ENCODE results near the gene ADAMTS17.

Gene ADAMTS17

DNA sequence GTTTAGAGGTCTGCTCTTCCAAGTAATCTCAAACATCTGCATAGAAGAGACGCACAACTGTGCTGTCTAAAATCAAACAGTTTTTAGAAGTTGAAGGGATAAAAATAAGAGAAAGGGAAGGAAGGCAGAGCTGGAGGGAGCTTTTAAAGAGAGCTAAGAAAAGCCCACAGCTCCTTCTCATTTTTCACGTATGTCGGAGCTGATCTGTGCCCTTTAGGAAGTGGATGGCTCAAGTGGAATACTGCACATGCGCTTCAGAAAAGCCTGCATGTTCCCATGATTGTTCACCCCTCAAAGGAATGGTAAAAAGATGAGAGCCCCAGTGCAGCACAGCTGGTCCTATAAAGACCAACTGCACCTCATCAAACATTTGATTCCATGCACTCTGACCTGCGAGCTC lies 207.2 kb downstream of the ADAMTS17 start:
- DNase-seq (ENCODE audit: low read depth in 1 of 2, low spot score in 1 of 2) = no peak

DNA sequence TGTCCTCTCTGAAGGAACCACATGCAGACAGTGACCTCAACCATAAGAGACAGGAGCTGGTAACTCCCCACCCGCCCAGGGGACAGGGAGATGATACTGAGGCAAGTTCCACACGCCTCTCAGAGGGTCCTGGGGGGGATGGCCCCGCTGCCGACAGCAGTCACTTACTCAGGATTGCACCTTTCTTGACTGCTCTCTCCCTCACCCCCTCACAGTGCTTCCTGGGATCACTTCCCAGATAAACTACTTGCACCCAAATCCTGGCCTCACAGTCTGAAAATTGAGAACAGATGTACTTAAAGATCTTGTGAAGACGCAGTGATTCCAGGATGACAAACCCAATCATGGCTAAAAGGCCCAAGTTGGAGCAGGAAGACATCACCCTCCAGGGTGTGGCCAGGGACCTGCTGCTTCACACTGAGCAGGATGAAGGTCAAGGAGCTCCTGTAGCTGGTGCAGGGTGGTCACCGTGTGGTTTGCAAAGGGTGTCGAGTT lies 207.6 kb downstream of the ADAMTS17 start:
- no peak for DNase-seq (ENCODE audit: low read depth in 1 of 2, low spot score in 1 of 2)

DNA sequence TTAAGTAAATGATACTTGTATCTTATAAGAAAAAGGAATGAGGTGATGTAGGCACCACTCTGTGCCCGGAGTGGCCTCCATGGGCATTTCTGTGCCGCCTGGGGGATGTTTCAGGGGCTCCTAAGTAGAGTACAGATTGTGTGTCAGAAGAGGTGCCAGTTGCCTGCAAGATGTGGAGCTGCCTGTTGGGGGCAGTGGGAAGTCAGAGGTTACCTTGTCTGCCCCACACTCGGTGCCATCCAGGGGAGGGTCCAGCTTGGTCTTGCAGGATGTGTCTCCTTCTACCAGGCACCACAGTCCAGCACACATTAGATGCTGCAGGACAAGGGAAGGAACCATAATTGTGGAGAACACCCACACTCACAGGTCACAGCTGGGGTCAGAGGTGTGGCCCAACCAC lies 208.8 kb downstream of the ADAMTS17 start:
- DNase-seq (ENCODE audit: low read depth in 1 of 2, low spot score in 1 of 2) = no peak

DNA sequence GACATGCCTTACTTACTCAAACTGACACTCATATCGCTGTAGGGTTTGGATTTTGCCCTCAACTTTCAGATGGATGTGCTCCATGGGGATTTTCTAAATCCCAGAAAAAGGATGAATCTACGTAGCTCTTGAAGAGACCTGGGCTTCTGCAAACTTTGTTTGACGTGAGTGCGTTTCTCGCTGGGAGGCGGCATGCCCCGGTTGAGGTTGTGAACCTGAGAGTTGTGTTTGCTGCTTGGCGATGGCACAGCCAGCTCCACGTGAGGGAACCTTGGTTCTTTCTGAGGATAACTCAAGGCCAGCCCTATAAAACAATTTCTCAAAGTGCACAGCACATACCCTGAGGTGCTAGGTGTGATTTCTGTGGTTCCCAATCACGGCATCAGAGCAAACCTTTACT lies 209.5 kb downstream of the ADAMTS17 start:
- DNase-seq (ENCODE audit: low read depth in 1 of 2, low spot score in 1 of 2) = no peak

DNA sequence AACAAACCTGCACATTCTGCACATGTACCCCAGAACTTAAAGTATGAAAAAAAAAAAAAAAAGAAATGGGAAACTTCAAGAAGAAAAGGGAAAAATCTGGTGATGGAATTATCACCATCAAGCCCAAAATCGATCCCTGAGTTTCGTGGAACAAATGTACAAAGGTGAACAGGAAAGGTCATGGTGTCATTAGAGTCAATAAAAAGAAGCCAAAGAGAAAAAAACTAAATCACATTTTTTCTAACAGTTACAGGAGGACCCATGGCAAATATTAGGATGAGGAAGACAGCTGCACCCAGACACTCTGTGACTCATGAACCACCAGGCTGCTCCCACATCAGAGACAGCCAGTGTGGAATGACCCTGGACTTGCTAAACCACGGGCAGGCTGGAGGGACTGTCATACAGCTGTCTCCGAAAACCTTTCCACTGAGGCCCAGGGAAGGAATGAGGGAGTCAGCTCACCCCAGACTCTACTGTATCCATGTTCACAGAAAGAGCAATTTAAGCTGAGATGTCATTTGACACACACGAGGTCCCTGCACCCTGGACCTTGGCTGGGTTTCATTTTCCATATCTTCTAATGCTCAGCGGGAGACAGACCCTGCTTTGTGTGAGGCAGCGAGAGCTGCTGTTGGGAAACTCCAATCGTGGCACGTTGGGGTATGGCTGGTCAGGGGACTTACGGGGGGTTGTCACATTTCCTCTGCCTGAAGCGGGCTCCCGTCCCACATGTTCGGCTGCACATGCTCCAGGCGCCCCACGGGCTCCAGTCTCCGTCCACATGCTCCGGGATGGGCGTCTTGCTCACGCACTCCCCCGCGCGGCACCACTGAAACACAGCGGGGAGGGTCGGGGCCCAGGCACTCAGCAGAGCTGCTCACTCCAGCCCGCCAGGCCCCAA lies 210.2 kb downstream of the ADAMTS17 start:
- no peak for DNase-seq (ENCODE audit: low read depth in 1 of 2, low spot score in 1 of 2)

DNA sequence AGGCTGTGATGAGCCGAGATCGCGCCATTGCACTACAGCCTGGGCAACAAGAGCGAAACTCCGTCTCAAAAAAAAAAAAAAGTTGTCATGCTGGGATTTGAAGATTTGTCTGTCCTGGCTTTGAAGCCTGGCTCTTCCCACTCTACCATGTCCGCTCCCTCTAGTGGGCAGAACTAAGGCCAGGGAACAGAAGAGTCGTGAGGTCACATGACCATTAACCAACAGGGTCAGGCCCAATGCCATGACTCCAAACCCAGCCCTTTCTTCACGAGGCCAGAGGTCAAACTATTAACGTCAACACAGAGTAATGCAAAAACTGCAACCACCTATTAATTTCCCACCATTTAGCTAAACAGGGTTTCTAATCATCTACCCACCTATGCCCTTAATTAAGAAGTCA lies 212.1 kb downstream of the ADAMTS17 start:
- DNase-seq (ENCODE audit: low read depth in 1 of 2, low spot score in 1 of 2) = no peak

DNA sequence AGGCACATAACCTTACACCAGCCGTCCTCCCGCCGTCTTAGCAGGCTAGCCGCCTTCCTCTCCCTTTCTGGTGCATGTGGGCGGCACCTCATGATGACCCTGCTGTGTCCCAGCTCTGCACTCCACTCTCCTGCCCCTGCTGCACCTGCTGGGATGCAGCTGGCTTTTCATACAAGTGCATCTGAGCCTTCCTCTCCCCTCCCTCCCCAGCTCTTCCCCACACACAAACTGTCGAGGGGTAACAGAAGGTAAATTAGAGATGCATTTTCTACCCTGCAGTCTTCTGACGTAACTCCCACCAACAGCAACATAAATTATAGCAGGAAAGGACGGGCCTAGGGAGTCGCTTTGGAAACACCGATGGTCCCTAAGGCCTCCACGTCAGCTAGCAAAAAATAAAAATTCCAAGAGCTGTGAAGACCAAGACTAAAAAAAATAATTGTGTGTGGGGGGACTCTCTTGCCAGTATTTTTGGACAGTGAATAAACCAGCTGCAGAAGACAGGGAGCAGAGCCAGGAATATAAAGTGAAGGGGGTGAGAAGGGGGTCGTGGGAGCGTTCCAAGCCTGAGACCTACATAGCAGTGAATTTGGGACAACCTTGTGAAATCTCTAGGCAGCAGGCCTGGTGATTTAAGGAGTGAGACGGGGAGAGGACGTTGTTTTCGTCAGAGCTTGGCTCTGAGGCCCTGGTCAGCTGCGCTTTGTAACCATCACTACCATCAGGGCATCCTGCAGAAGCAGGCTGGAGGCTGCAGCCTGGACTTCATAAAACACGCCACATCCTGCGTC lies 216.2 kb downstream of the ADAMTS17 start:
- DNase-seq (ENCODE audit: low read depth in 1 of 2, low spot score in 1 of 2) = no peak

DNA sequence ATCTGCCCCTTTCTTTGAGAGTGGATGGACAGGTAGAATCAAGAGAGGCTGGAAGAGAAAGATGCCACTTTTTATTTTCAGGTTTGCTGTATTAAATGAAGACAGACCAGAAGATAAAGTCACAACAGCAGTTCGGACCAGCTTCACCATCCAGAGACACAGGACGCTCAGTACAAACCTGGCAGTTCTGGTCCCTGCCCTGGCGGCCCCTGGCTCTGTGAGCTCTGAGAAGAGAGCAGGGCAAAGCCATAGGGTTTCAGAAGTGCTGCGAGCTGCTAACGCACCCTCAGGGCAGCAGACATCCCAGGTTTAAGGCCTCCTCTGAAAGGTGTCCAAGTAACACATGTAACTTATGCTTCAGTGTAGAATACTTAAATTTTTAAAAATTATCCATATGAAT lies 216.8 kb downstream of the ADAMTS17 start:
- DNase-seq (ENCODE audit: low read depth in 1 of 2, low spot score in 1 of 2) = no peak

DNA sequence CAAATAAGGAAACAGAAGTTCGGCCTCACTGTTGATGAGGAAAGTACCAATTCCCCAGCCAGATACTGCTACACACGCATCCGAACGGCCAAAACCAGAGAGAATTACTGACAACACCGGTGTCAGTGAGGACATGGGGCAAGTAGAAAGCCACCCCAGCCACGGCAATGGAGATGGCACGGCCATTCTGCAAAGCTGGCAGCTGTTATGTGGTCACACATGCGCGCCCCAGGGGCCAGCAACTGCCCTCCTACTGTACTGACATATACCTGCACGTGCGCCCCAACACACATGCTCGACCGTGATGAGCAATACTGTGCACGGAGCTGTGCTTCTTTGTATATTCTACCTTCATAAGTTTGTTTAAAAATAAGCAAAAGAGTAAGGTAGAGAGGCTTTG lies 217.4 kb downstream of the ADAMTS17 start:
- DNase-seq (ENCODE audit: low read depth in 1 of 2, low spot score in 1 of 2) = no peak

DNA sequence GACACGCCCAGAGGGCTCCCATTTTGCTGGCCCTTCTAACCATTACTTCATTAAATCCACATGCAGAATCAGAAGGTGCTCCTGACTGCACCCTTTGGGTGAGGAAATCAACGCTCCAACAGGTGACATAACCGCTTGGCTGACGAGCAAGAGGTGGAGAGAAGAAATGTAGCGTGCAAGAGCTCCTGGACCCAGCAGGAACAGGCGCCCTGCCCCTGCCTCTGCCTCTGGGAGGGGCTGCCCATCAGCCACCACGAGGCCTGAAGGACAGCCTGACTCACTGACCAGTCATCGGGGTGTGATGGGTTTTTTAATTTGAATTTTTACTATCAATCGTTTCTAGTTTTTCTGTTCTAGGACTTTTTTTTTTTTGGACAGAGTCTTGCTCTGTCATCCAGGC lies 218.2 kb downstream of the ADAMTS17 start:
- no peak for DNase-seq (ENCODE audit: low read depth in 1 of 2, low spot score in 1 of 2)

DNA sequence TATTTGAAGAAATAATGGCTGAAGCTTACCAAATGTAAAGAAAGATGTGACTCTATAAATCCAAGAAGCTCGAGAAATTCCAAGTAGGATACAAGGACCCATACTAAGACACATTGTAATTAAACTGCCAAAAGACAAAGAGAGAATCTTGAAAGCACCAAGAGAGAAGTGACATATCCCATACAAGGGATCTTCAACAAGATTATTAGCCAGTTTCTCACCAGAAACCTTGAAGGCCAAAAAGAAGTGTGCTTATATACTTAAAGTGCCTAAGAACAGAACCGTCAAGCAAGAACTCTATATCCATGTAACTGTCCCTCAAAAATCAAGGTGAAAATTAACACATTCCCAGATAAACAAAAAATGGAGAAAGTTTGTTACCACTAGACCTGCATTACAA lies 220.5 kb downstream of the ADAMTS17 start:
- DNase-seq (ENCODE audit: low read depth in 1 of 2, low spot score in 1 of 2) = no peak

DNA sequence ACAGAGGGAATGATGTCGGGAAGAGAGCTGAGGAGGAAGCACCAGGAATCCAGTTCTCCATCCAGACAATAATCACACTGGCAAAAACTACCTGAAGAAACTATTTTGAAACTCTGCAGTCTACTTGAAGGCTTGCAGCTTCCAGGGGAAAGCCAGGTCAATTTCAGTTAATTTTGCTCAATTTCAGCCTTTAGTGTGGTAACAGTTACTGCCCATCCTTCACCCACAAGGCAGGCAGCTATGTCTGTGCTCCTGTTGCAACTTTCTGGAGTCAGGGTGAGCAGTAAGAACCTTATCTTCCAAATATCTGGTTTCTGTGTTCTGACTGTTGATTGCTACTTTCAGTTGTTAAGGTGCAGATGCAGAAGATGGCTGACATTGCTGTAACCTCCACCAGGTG lies 221.7 kb downstream of the ADAMTS17 start:
- DNase-seq (ENCODE audit: low read depth in 1 of 2, low spot score in 1 of 2) = no peak

DNA sequence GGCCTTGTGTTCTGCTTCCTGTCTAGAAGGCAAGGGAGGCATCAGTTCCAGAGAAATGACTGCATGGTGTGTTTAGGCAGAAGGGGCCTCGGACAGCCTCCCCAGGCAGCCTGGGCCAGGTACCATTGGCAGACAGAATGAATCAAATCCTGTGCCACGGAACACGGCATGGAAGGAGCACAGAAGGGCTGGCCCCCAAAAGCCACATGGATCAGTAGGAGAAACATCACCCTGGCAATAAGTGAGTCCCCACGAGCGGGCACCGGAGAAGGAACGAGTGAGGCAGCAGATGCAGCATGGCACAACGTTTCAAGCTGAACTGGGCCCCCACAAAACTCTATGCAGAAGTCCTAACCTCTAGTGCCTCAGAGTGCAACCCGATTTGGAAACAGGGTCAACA lies 223.2 kb downstream of the ADAMTS17 start:
- no peak for DNase-seq (ENCODE audit: low read depth in 1 of 2, low spot score in 1 of 2)

DNA sequence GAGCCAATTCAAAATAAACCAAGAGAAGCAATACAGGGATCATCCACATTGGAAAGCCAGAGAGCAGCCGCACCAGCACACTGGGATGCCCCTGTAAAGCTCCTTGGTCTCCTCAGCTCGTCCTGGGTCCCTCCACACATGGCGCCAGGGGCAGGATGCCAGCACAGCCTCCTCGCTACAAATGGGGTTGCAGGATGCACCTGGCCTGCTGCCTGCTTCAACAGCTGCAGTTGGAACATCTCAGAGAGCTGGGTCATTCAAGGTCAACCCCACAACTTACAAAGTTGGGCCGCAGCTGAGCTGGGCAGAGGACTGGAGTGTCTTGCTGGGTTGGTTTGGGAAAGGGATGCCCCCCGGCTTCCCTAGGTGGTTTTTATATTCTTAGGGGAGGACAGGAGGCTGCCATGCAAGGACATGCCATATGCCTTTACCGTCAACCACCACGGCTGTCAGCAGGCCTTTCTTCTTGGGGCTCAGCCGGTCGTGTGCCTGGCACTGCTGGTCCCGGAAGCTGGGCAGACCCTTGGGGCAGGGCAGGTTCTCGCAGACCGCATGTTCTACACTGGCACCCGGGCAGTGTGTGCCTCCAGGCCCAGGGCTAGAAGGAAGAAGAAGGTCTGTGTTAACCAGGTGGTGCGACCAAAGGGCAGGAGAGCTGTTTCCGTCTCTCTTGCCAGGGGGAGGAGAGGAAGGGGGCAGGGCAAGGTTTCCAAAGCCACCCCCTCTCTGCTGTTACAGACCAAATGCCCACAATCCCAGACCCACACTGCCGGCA lies 225.2 kb downstream of the ADAMTS17 start:
- DNase-seq (ENCODE audit: low read depth in 1 of 2, low spot score in 1 of 2) = no peak

DNA sequence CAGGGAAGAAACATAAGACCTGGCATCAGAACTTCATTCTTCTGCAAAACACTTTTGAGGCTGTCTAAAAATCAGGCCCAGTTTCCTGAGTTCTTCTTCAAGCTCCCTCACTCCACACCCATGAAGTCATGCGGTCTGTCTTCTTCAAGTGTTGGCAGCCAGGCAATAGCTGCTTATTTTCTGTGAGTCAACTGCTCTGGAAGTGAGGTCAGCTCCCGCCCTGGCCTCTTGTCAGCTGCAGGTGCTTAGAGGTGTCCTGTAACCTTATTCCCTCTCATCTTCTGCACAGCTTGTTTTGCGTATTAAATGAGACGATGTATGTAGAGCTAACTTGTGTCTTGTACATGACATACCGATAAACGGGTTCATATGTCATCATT lies 226.1 kb downstream of the ADAMTS17 start:
- no peak for DNase-seq (ENCODE audit: low read depth in 1 of 2, low spot score in 1 of 2)

DNA sequence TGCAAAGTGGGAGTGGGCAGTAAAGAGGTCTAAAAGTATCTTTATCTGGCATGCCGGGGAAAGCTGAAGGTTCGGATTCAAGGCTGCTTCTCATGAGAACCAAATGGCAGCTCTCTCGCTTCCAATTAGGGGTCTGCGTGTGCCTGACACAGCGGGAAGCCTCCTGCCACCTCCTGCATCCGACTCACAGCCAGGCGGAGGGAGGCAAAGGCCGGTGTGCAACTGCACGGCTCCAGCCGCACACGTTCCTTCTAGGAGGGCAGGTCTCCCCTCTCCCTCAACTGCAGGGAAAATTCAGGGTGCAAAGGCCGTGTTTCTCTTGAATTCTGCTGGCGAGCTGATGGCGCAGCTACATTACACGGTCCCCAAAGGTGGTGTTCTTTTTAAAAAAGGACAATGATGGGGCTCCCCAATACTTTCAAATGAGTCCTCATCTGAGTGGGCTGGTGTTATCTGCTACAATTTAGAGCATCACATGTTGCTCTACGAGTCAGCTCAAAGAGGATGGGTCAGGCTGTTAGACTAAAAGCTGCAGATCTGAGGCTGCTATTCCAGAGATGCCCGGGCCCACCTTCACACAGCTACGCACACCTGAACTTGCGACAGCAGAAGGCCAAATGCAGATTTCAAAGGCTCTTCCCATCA lies 226.6 kb downstream of the ADAMTS17 start:
- no peak for DNase-seq (ENCODE audit: low read depth in 1 of 2, low spot score in 1 of 2)

DNA sequence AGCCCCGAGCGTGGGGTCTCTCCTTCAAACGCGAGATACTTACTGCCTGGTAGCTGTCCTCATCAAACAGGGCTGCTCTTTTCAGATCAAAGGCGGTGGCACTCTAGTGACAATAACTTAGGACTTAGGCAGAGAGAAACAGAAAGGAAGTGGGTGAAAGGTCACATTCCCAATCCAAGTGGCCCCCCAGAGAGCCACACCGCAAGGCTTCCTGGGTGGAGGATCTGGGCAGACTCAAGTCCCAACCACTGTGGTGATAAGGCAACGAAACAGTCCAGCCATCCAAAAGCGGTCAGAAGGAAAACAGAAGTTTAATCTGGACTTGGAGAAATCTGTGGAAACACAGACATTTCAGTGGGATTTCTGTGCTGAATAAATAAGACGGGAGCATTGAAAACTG lies 227.2 kb downstream of the ADAMTS17 start:
- no peak for DNase-seq (ENCODE audit: low read depth in 1 of 2, low spot score in 1 of 2)

DNA sequence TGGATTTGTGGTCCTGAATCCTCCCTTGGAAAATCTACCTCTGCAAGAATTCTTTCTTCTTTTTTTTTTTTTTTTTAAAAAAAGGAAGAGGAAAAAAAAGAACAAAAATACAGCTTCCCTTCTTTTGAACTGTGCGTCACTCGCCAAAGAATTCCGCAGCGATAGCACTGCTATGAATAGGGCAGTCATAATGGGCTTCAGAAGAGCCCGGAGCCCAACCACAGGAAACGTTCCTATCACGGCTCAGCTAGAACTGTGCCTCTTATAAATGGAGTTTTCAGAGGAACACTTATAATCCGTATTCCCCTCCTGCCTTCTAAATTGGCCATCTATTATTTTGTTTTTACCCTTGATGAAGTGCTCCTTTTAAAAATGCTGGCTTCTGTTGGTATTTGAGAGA lies 227.7 kb downstream of the ADAMTS17 start:
- DNase-seq (ENCODE audit: low read depth in 1 of 2, low spot score in 1 of 2) = no peak

DNA sequence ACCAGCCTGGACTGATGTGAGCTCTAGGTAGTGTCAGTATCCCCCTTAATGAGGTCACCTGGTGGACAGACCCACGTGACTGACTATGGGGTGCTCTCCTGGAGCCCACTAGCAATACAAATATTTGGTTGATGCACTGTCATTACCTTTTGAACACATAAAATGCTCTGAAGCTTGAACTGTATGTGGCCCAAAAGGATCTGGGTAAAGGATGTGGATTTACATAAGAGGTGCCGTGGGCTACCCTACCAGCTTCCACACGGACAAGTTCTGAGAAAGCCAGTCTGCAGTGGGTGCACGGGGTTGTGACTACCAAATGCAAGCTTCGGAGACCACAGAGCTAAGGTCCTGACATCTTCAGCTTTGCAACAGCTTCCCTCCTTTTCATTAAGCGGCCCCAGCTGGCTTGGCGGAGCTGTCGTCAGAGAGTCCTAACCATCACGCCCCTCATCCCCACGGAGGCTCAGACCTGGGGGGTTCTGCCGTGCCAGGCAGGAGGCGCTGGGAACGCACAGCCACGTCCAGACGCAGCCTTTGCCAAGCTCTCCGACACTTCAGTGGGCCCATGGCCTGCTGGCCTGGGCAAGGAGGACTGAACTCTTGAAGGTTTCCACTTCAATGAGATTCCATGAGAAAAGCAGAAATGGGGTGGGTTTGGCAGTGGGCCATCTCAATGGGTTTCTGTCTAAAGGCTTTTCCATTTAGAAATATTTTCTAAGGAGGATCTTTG lies 228.3 kb downstream of the ADAMTS17 start:
- DNase-seq (ENCODE audit: low read depth in 1 of 2, low spot score in 1 of 2) = no peak

DNA sequence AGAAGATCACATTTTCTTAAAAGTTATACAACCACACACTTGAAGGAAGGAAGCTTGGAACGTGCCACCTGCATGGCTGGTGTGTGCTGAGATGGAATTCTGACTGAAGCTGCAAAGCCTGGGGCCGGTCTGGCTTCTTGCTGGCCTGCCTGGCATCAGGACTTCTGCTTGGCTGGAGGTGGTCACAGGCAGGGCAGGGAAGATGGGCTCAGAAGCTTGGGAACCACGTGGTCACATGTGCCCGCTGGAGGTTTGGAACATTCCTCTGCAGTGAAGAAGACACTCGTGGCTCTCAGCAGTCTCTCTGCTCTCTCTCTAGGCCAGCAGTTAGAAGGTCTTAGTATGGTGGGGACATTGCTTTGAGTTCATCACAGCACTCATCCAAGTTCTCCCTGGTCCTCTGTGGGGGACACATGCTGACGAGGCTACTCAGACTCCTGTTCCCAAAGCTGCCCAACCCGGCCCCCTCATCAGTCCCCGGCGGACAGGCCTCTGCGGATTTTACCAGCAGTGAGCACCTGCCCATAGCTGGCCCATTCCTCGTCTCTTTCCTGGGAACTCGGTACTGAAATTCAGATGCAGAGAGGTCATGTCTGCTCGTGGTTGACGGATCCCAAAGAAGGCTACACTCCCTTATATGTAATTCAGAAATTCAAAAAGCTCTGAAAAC lies 229.0 kb downstream of the ADAMTS17 start:
- no peak for DNase-seq (ENCODE audit: low read depth in 1 of 2, low spot score in 1 of 2)
